Dendritic cell treated with granulocyte-macrophage colony-stimulating factor and Interleukin-4, amounts not matched to agents 40 ng/mL and 50 ng/mL, for 4 days (primary cell): ENCODE measurements around the gene NUDT9.
"Not testable (repeated sequence)": the region's sequence is repeated elsewhere in the genome, so short reads cannot be mapped to it uniquely, and the experiment has no call there.

Source experiments
- H3K27ac Mint-ChIP-seq: one replicate; pipeline ENCODE4 v1.8.0; 2022; ENCODE audit warnings: mild to moderate bottlenecking, mixed read lengths
- H3K27me3 Mint-ChIP-seq: one replicate; pipeline ENCODE4 v1.8.0; 2022; ENCODE audit warnings: mild to moderate bottlenecking, mixed read lengths
- H3K36me3 Mint-ChIP-seq: one replicate; pipeline ENCODE4 v1.8.0; 2022; ENCODE audit warnings: low read depth, mixed read lengths
- H3K4me1 Mint-ChIP-seq: one replicate; pipeline ENCODE4 v1.8.0; 2022; ENCODE audit warnings: low read depth, mixed read lengths
- H3K4me3 Mint-ChIP-seq: one replicate; pipeline ENCODE4 v1.8.0; 2022; ENCODE audit warnings: mild to moderate bottlenecking, moderate library complexity, mixed read lengths
- H3K9me3 Mint-ChIP-seq: one replicate; pipeline ENCODE4 v1.8.0; 2022; ENCODE audit warnings: mixed read lengths
- intact Hi-C: fragments of 100-400 bp; cut with micrococcal nuclease; formaldehyde crosslinking; loops from one replicate; pipeline ENCODE4 v1.15.0; 2022

Gene NUDT9, protein sequence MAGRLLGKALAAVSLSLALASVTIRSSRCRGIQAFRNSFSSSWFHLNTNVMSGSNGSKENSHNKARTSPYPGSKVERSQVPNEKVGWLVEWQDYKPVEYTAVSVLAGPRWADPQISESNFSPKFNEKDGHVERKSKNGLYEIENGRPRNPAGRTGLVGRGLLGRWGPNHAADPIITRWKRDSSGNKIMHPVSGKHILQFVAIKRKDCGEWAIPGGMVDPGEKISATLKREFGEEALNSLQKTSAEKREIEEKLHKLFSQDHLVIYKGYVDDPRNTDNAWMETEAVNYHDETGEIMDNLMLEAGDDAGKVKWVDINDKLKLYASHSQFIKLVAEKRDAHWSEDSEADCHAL

DNA sequence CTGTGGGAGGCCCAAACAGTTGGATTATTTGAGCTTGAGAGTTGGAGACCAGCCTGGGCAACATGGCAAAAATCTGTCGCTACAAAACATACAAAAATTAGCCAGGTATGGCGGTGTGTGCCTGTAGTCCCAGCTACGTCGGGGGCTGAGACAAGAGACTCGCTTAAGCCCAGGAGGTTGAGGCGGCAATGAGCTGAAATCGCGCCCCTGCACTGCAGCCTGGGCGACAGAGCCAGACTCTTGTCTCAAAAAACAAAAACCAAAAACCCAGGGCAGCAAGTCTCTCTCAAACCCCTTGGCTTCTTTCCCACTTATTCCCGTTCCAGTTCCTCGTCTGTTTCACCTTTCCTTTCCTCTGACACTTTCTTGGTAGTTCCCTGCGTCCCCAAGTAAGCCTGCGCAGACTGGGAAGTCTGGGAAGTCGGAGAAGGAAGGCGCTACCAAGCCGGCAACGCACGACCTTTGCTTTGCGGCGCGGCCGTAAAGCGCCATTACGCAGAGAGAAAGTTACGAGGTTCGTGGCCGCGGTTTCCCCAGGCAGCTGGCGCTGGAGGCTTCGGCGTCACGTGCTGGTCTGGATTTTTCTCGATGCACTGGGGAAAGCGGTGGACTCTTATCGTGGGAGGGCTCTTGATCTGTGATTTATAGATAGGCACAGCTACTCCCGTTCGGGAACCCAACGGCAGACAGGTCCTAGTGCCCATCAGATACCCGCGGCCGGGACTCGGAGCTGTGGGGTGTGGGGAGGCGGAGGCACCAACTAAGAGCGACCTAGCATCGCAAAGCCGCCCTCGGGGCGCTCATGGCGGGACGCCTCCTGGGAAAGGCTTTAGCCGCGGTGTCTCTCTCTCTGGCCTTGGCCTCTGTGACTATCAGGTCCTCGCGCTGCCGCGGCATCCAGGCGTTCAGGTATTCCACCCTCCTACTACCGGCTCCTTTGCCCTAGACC is at the start of gene NUDT9:
TSS of gene NUDT9 (plus strand) at position 470 of the 949 bp plus-strand sequence. CDS start at position 803, 333 bp downstream.
- intact Hi-C loops: loop anchor here (1.0 to 10.0 kb wide), 2 partner anchors 31 to 48 kb away; partner anchors contain the start of gene HSD17B11
- Mint-ChIP-seq H3K36me3 (peaks cover 12% of the 10 kb centered on the region), H3K9me3 (peaks cover 9% of the 10 kb centered on the region), H3K27ac (peak within 1 kb of the TSS; percentile 98), H3K27me3 (no peaks in the 10 kb centered on the region), H3K4me3 (peak within 1 kb of the TSS; percentile 96), H3K4me1 (peaks cover 24% of the 10 kb centered on the region)

DNA sequence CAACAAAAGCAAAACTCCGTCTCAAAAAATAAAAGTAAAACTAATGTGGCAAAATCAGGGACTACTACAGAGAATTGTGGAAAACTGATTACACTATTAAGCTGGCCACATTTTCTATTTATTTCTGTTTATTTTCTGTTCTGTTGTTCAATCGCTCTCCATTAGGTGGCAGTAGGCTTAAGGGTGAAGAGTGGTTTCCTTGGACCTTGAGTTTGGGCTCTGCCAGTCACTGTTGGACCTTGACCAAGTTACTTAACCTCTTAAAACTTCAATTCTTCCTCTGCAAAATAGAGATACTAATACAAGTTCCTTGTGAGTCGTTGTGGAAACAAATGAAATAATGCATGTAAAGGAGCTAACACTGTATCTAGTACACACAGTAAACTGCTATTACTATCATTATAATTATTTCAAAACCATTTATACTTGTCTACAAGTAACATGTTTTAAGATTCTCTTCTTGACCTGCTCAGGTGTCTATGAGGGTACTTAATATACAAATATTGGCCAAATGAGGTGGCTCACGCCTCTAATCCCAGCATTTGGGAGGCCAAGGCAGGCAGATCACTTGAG is 46.6 kb upstream of the NUDT9 start:
- intact Hi-C loops: loop anchor here (1.0 to 10.0 kb wide), 3 partner anchors 15 to 89 kb away; partner anchors contain the start of genes HSD17B11 and NUDT9
- peaks cover 63% of the 10 kb centered on the region for H3K36me3 Mint-ChIP-seq

DNA sequence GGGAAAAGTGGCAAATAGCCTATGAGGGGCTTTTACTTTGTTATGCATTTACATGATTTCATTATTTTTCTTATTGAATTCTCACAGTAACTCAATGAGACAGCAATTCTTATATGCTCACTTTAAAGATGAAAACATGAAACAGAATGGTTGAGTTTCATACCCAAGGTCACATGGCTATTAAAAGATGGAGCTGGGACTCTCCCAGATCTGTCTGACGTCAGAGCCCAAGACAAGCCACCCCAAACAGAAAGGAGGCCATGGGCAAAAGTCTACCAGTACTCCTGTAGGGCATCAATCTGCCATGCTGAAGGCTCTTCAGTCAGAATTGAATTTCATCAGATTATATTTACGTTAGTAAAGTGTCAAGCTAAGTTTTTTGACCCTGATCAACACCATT is 44.6 kb upstream of the NUDT9 start:
- Mint-ChIP-seq H3K9me3 (no peaks in the 10 kb centered on the region), H3K4me3 (no peak overlapping the region), H3K4me1 (peaks cover 2% of the 10 kb centered on the region), H3K36me3 (peaks cover 58% of the 10 kb centered on the region), H3K27ac (no peak overlapping the region), H3K27me3 (no peaks in the 10 kb centered on the region)
- intact Hi-C loops: loop anchor here (10.0 kb wide), 1 partner anchor 47 kb away; the partner anchor contains the start of gene NUDT9

More for the DNA sequence above, 46.6 kb upstream of the NUDT9 start:
- Mint-ChIP-seq H3K9me3 (no peaks in the 10 kb centered on the region), H3K4me3 (no peak overlapping the region), H3K27me3 (no peaks in the 10 kb centered on the region), H3K4me1 (no peaks in the 10 kb centered on the region), H3K27ac (no peak overlapping the region)

DNA sequence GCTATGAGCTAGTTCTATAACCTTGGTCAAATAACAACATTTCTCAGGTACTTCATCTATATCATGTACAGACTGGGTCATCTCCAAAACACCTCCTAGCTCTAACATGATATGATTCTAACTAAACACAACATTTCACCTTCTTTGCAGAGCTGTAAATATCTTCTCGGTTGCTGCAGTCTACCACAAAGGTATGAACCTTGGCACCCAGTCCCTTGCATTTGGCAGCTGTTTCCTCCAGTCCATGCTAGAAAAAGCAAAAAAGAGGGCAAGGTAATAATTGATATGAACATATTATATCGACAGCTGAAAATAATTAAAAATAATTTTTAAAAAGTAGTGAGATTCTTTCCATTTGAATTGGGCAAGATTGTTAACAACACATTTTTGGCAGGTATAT is 40.3 kb upstream of the NUDT9 start:
- no peaks in the 10 kb centered on the region for H3K9me3 Mint-ChIP-seq
- H3K4me1 Mint-ChIP-seq: peaks cover 38% of the 10 kb centered on the region
- H3K4me3 Mint-ChIP-seq: no peak overlapping the region
- intact Hi-C loops: no loop called here
- H3K27me3 Mint-ChIP-seq: no peaks in the 10 kb centered on the region
- no peak overlapping the region for H3K27ac Mint-ChIP-seq
- H3K36me3 Mint-ChIP-seq: peaks cover 69% of the 10 kb centered on the region

DNA sequence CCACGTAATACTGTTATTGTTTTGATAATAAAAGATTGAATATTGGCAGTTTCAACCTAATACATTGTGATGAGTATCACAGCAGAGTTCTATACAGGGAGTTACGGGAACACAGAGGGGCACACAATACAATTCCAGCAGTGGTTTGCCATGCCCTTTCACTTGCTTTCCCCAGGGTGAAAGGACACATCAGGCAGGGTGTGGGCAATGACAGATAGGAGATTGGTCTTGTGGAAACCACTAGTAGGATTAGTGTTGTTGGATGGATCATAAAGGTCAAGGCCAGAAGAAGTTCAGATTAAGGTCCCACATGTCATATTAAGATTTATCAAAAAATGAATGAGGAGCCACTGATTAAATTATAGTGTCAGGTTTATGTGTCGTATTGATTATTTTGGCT is 39.4 kb upstream of the NUDT9 start:
- peak overlapping the region; percentile 4 for H3K27ac Mint-ChIP-seq
- intact Hi-C loops: no loop called here
- no peaks in the 10 kb centered on the region for H3K9me3 Mint-ChIP-seq
- no peaks in the 10 kb centered on the region for H3K27me3 Mint-ChIP-seq
- peaks cover 72% of the 10 kb centered on the region for H3K36me3 Mint-ChIP-seq
- peaks cover 46% of the 10 kb centered on the region for H3K4me1 Mint-ChIP-seq
- H3K4me3 Mint-ChIP-seq: no peak overlapping the region

DNA sequence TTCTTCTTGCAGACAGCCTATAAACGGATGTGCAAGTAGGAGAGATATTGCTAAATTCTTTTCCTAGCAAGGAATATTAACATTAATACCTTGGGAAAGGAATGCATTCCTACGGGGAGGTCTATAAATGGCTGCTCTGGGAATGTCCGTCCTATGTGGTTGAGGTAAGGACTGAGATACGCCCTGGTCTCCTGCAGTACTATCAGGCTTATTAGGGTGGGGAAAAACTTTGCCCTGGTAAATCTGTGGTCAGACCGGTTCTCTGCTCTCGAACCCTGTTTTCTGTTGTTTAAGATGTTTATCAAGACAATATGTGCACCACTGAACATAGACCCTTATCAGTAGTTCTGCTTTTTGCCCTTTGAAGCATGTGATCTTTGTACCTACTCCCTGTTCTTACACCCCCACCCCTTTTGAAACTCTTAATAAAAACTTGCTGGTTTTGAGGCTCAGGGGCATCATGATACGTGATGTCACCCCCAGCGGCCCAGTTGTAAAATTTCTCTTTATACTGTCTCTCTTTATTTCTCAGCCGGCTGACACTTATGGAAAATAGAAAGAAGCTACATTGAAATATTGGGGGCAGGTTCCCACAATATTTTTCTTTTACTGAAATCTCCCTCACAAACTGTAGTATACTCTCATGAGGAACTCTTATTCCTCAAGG is 37.8 kb upstream of the NUDT9 start:
- intact Hi-C loops, H3K27me3 Mint-ChIP-seq, H3K27ac Mint-ChIP-seq, H3K9me3 Mint-ChIP-seq, H3K4me3 Mint-ChIP-seq: not testable (repeated sequence)
- H3K4me1 Mint-ChIP-seq: peaks cover 58% of the 10 kb centered on the region
- peaks cover 75% of the 10 kb centered on the region for H3K36me3 Mint-ChIP-seq

DNA sequence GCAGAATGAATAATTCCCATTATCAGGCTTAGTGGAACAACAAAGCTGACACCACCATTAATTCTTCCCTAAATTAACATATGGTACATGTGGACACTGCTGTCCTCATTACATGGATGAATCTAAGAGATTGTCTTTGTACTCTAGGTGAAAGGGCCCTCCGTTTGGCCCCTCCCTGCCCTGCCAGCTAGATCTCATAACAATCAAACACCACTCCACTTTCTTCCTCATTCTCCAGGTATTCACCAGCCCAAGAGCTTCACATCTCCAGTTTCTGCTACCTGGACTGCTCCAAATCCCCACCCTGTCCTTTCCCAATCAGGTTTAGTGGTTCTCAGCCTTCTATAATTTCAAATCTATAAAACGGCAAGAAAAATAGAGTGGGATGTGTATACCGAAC is 35.1 kb upstream of the NUDT9 start:
- Mint-ChIP-seq H3K27me3 (no peaks in the 10 kb centered on the region), H3K27ac (no peak overlapping the region), H3K4me3 (no peak overlapping the region), H3K36me3 (peaks cover 61% of the 10 kb centered on the region), H3K4me1 (peaks cover 63% of the 10 kb centered on the region), H3K9me3 (no peaks in the 10 kb centered on the region)
- intact Hi-C loops: no loop called here

DNA sequence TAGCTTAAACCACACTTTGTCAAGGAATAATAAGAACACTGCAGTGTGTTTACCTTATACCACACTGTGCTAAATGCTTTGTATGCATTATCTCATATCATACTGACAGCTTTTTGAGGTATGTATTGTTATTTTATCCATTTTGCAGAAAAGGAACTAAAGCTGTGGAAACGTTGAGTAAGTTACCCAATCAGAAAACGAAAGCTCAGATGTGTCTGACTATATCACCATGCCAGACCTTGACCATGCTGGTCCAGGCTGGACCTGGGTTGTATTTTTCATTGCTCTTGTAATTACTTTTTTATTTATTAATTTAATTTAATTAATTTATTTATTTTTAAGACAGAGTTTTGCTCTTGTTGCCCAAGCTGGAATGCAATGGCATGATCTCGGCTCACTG is 33.5 kb upstream of the NUDT9 start:
- H3K27me3 Mint-ChIP-seq: no peaks in the 10 kb centered on the region
- peaks cover 48% of the 10 kb centered on the region for H3K36me3 Mint-ChIP-seq
- H3K4me1 Mint-ChIP-seq: peaks cover 50% of the 10 kb centered on the region
- H3K27ac Mint-ChIP-seq: peak overlapping the region; percentile 93
- H3K9me3 Mint-ChIP-seq: no peaks in the 10 kb centered on the region
- intact Hi-C loops: no loop called here
- peak overlapping the region; percentile 90 for H3K4me3 Mint-ChIP-seq

DNA sequence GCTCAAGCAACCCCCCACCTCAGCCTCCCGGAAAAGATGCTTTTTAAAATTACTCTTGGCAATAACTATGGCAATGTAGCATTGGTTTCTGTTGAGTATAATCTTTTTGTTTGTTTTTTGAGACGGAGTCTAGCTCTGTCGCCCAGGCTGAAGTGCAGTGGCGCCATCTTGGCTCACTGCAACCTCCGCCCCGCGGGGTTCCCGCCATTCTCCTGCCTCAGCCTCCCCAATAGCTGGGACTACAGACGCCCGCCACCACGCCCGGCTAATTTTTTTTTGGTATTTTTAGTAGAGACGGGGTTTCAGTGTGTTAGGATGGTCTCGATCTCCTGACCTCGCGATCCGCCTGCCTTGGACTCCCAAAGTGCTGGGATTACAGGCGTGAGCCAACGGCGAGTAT is 32.3 kb upstream of the NUDT9 start:
- Mint-ChIP-seq H3K4me3 (peak overlapping the region; percentile 90), H3K4me1 (peaks cover 44% of the 10 kb centered on the region), H3K36me3 (peaks cover 40% of the 10 kb centered on the region), H3K27ac (peak overlapping the region; percentile 93)
- not testable (repeated sequence) for H3K27me3 Mint-ChIP-seq, H3K9me3 Mint-ChIP-seq
- intact Hi-C loops: loop anchor here (2.0 to 10.0 kb wide), 3 partner anchors 15 to 457 kb away; partner anchors contain the start of gene KLHL8

DNA sequence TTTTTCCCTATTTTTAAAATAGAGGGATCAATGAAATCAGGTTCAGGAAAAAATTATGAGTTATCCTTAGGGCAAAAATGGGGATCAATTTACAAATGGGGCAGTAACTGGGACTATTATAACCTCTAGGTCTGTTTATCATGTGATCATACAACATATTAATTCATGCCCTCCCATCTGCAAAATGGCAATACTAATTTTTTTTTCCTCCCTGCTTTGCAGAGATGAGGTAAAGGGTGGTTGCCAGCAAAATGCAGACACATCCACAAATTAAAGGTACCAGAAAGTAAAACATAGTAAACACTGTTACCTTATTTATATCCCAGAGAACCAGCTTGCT is 31.9 kb upstream of the NUDT9 start:
- intact Hi-C loops: loop anchor here (2.0 to 10.0 kb wide), 3 partner anchors 16 to 457 kb away; partner anchors contain the start of gene KLHL8
- peak overlapping the region; percentile 90 for H3K4me3 Mint-ChIP-seq

DNA sequence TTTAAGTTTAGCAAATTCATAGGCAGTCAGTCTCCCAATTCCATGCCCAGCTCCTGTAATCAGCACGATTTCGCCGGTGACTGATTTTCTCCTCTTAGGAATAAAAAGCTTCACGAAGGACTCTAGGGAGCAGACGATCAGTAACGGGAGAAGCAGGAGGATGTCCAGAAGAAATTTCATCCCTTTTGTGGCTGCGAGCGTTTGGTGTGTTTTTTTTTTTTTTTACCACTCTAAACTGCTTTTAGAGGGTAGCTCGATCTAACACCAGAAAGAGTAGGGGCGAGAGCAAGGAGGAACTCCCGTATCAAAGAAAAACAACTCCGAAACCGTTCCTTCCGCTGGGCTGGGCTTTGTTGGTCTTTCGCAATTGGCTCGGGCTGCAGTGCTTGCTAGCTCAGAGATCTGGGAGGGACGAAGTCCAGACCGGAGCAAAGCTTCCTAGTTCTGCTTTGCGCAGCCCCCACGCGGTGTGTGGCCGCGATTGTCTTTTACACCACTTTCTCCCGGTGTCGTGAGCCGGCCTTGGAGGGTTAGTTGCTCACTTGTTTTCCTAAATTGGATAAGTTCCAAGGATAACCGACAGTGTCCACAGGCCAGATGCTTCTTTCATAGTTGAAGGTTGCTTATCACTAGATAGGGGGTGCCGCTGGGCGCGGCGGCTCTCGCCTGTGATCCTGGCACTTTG is 31.3 kb upstream of the NUDT9 start, which contains the start of gene HSD17B11:
TSS of gene HSD17B11 (minus strand) at position 298 of the 685 bp plus-strand sequence. CDS start at position 180, 118 bp downstream.
- no peaks in the 10 kb centered on the region for H3K27me3 Mint-ChIP-seq
- peak within 1 kb of the TSS; percentile 93 for H3K27ac Mint-ChIP-seq
- H3K4me1 Mint-ChIP-seq: peaks cover 36% of the 10 kb centered on the region
- H3K4me3 Mint-ChIP-seq: peak within 1 kb of the TSS; percentile 90
- intact Hi-C loops: loop anchor here (1.0 to 10.0 kb wide), 4 partner anchors 16 to 456 kb away; partner anchors contain the start of genes KLHL8 and NUDT9
- H3K9me3 Mint-ChIP-seq: no peaks in the 10 kb centered on the region
- peaks cover 31% of the 10 kb centered on the region for H3K36me3 Mint-ChIP-seq

More for the DNA sequence above, 31.9 kb upstream of the NUDT9 start:
- H3K27ac Mint-ChIP-seq: peak overlapping the region; percentile 93
- peaks cover 35% of the 10 kb centered on the region for H3K36me3 Mint-ChIP-seq
- no peaks in the 10 kb centered on the region for H3K9me3 Mint-ChIP-seq
- peaks cover 39% of the 10 kb centered on the region for H3K4me1 Mint-ChIP-seq
- H3K27me3 Mint-ChIP-seq: no peaks in the 10 kb centered on the region

DNA sequence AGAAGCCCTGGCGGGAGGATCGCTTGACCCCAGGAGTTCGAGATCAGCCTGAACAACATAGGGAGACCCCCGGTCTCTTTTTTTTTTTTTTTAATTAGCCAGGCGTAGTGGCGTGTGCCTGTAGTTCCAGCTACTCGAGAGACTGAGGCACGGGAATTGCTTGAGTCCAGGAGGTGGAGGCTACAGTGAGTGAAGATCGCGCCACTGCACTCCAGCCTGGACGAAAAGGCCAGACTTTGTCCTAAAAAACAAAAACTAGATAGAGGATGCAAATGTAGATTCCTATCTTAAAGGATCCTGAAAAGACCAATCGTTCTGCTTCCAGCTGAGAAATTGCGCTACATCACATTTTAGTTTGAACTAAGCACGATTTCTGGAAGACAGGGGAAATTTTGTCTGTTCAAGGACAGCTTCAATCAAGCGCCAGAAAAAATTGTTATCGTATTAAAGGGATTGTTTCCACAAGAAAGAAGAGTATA is 30.8 kb upstream of the NUDT9 start:
- Mint-ChIP-seq H3K27me3 (no peaks in the 10 kb centered on the region), H3K27ac (peak overlapping the region; percentile 93), H3K4me1 (peaks cover 30% of the 10 kb centered on the region), H3K36me3 (peaks cover 26% of the 10 kb centered on the region), H3K9me3 (no peaks in the 10 kb centered on the region), H3K4me3 (peak overlapping the region; percentile 90)
- intact Hi-C loops: loop anchor here (1.0 to 10.0 kb wide), 4 partner anchors 17 to 456 kb away; partner anchors contain the start of genes KLHL8 and NUDT9
